HCT116 (cell line): Measurements from ENCODE around the gene PBX3. TPM values are rescaled to one million over a fixed set of nuclear protein-coding genes. Genes with fewer than 3 reads are reported as not detected.

Source experiments
- ATAC-seq: fragments of 200-7000 bp; cut with Tn5 transposase; 2 replicates; pipeline ENCODE4 v1.9.1; 2020; ENCODE audit warnings: mild to moderate bottlenecking, moderate library complexity
- BruUV-seq: library from RNA; stranded (reverse); fragments of 400-500 nt; replicated peaks from 2 replicates; lab custom pipeline; 2021; lab: Mats Ljungman, UMichigan
- CTCF ChIA-PET: fragments of 300-600 bp; sonication (Branson Sonifier 250); formaldehyde crosslinking; loops from one replicate; lab custom pipeline; 2021; ENCODE audit warnings: antibody characterized with exemption; lab: Charles Lee
- POLR2A ChIA-PET: fragments of 300-600, 350-600 bp; sonication (Branson Sonifier 250); formaldehyde crosslinking; loops from one replicate; lab custom pipeline; 2021; ENCODE audit warnings: antibody characterized with exemption; lab: Charles Lee
- RAD21 ChIA-PET, 2 experiments: fragments of 300-600 bp; sonication (Branson Sonifier 250); formaldehyde crosslinking; loops; one replicate each; lab custom pipeline; 2023; ENCODE audit warnings: low total read pairs in 2 of 2; ENCODE audit not compliant: uncharacterized antibody in 2 of 2, unreplicated experiment in 2 of 2, low non-redundant PET in 1 of 2; lab: Charles Lee
- DNase-seq: peaks from one replicate; pipeline ENCODE4 v3.0.0-alpha.2; 2010; ENCODE audit warnings: low read depth, low spot score
- H2AFZ ChIP-seq: fragments of 200-600 bp; shearing (Covaris generic), sonication (generic); 2 replicates; pipeline ENCODE4 v1.6.1; 2017; ENCODE audit warnings: low read depth, mixed run types, mixed read lengths, antibody characterized with exemption, low read length; ENCODE audit not compliant: poor library complexity, severe bottlenecking
- H3K27ac ChIP-seq: 2 replicates; pipeline ENCODE4 v1.5.1; 2012; ENCODE audit warnings: low read depth, low read length
- H3K27me3 ChIP-seq: fragments of 200-600 bp; sonication (generic); 2 replicates; pipeline ENCODE4 v1.6.1; 2016; ENCODE audit warnings: mixed run types, low read length, mixed read lengths; ENCODE audit not compliant: insufficient read depth
- H3K36me3 ChIP-seq, 2 experiments: fragments of 200-500 bp in 1 of 2; fragments of 200-600 bp in 1 of 2; sonication (Bioruptor generic) in 1 of 2; sonication (generic) in 1 of 2; 2 replicates each; pipeline versions ENCODE4 v1.5.1 to v1.6.1; 2014 to 2016; ENCODE audit warnings: low read length in 2 of 2, inconsistent platforms in 1 of 2, mixed read lengths in 1 of 2, mixed run types in 1 of 2; ENCODE audit not compliant: insufficient read depth in 2 of 2, control insufficient read depth in 1 of 2
- H3K4me1 ChIP-seq, 2 experiments: fragments of 200-600 bp in 1 of 2; sonication (generic) in 1 of 2; 2 replicates each; pipeline versions ENCODE4 v1.5.1 to v1.6.1; 2012 to 2017; ENCODE audit warnings: low read length in 2 of 2, inconsistent platforms in 1 of 2, mild to moderate bottlenecking in 1 of 2, mixed read lengths in 1 of 2, mixed run types in 1 of 2, moderate library complexity in 1 of 2; ENCODE audit not compliant: insufficient read depth in 2 of 2, control insufficient read depth in 1 of 2
- H3K4me2 ChIP-seq: fragments of 200-600 bp; sonication (generic); 2 replicates; pipeline ENCODE4 v1.6.1; 2017; ENCODE audit warnings: mixed run types, low read length, mixed read lengths
- H3K4me3 ChIP-seq, 2 experiments: fragments of 200-600 bp in 1 of 2; sonication (generic) in 1 of 2; replicated peaks in 1 of 2; 2 replicates each; pipeline ENCODE4 v1.5.1; 2011 to 2016; ENCODE audit warnings: low read length in 2 of 2, control low read depth in 1 of 2, low read depth in 1 of 2, mild to moderate bottlenecking in 1 of 2, mixed read lengths in 1 of 2, mixed run types in 1 of 2
- H3K79me2 ChIP-seq: fragments of 200-600 bp; sonication (generic); 2 replicates; pipeline ENCODE4 v1.6.1; 2017; ENCODE audit warnings: mild to moderate bottlenecking, mixed run types, low read length, moderate library complexity, mixed read lengths; ENCODE audit not compliant: insufficient read depth
- H3K9ac ChIP-seq: fragments of 200-600 bp; sonication (generic); 2 replicates; pipeline ENCODE4 v1.6.1; 2016; ENCODE audit warnings: low read length, mixed read lengths
- H3K9me2 ChIP-seq: fragments of 200-600 bp; sonication (generic), shearing (Covaris generic); 2 replicates; pipeline ENCODE4 v1.6.1; 2017; ENCODE audit warnings: mixed run types, mild to moderate bottlenecking, moderate library complexity; ENCODE audit not compliant: insufficient read depth
- H3K9me3 ChIP-seq, 2 experiments: fragments of 200-500 bp in 1 of 2; fragments of 200-600 bp in 1 of 2; sonication (Bioruptor generic) in 1 of 2; sonication (generic) in 1 of 2; 2 replicates each; pipeline ENCODE4 v1.6.1; 2014 to 2017; ENCODE audit warnings: low read length in 2 of 2, mixed read lengths in 2 of 2, inconsistent platforms in 1 of 2, low read depth in 1 of 2, mild to moderate bottlenecking in 1 of 2, mixed run types in 1 of 2, moderate library complexity in 1 of 2; ENCODE audit not compliant: control insufficient read depth in 1 of 2, insufficient read depth in 1 of 2
- H4K20me1 ChIP-seq: fragments of 200-600 bp; sonication (generic), shearing (Covaris generic); 2 replicates; pipeline ENCODE4 v1.6.1; 2017; ENCODE audit warnings: mixed run types, mild to moderate bottlenecking, moderate library complexity; ENCODE audit not compliant: insufficient read depth
- CEBPB ChIP-seq: IDR thresholded peaks from 2 replicates; pipeline ENCODE4 v1.6.1; 2012; ENCODE audit warnings: low read depth
- EGR1 ChIP-seq: IDR thresholded peaks from 2 replicates; pipeline ENCODE4 v1.6.1; 2012; ENCODE audit warnings: low read depth
- ELF1 ChIP-seq: IDR thresholded peaks from 2 replicates; pipeline ENCODE4 v1.6.1; 2012; ENCODE audit warnings: low read depth, borderline replicate concordance
- EZH2 ChIP-seq: fragments of 200-600 bp; sonication (generic); IDR thresholded peaks from 2 replicates; pipeline ENCODE4 v1.6.1; 2017; ENCODE audit warnings: antibody characterized with exemption, mixed run types
- JUND ChIP-seq: IDR thresholded peaks from 2 replicates; pipeline ENCODE4 v1.6.1; 2012
- POLR2AphosphoS5 ChIP-seq: IDR thresholded peaks from 2 replicates; pipeline ENCODE4 v1.6.1; 2011; ENCODE audit warnings: mild to moderate bottlenecking, low read depth, low read length, moderate library complexity
- RAD21 ChIP-seq: IDR thresholded peaks from 2 replicates; pipeline ENCODE4 v1.6.1; 2012; ENCODE audit warnings: low read depth, mild to moderate bottlenecking
- SIN3A ChIP-seq: IDR thresholded peaks from 2 replicates; pipeline ENCODE4 v1.6.1; 2012; ENCODE audit warnings: low read depth
- SRF ChIP-seq: IDR thresholded peaks from 2 replicates; pipeline ENCODE4 v1.6.1; 2012; ENCODE audit warnings: low read depth
- ZFX ChIP-seq: fragments of 450-650 bp; IDR thresholded peaks from 2 replicates; pipeline ENCODE4 v1.6.1; 2017
- ZNF274 ChIP-seq: fragments of 200-500 bp; sonication (Bioruptor generic); IDR thresholded peaks from 2 replicates; pipeline ENCODE4 v1.6.1; 2014; ENCODE audit warnings: mild to moderate bottlenecking, low read depth, low read length, inconsistent platforms
- intact Hi-C: fragments of 100-400 bp; cut with micrococcal nuclease; formaldehyde crosslinking; loops from 2 replicates; pipeline ENCODE4 v1.10.0; 2022
- total RNA-seq: library from RNA; stranded (reverse); gene quantifications from one replicate; pipeline ENCODE4 v1.2.1, GENCODE V29; 2021; ENCODE audit not compliant: unreplicated experiment
- TF ChIP-seq, protein P1 (sequence below): IDR thresholded peaks from 2 replicates; pipeline ENCODE4 v1.6.1; 2011; ENCODE audit warnings: mild to moderate bottlenecking, low read length, moderate library complexity; ENCODE audit not compliant: insufficient replicate concordance; ENCODE audit errors: extremely low read depth
- TF ChIP-seq, protein P2 (sequence below): IDR thresholded peaks from 2 replicates; pipeline ENCODE4 v1.6.1; 2012

PBX3 gene
- total RNA-seq, 1 experiment from 2014 or later: 13.5 TPM

DNA sequence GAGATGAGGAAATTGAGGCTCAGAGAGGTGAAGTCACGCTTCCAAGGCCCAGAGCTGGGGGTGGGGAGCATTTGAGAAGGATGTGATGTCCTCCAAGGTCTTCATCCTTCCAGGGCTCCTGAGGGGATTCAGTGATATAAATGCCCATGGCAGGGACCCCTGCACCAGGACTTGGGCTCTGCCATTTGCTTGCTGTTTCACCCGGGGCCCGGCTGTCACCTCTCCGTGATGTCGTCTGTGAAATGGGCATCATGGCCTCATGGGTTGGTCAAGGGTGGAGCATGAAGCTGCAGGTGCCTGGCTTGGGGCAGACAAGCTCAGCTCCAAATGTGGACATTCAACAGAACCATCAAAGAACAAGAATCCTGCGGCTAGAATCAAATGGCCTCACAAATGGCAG is 253.1 kb downstream of the PBX3 start:
- Histone ChIP-seq H3K79me2 (no peaks in the 10 kb centered on the region), H3K27me3 (no peaks in the 10 kb centered on the region), H3K36me3 (no peaks in the 10 kb centered on the region), H3K9ac (no peak overlapping the region)
- POLR2A ChIA-PET: no interaction called here
- CTCF ChIA-PET: no interaction called here
- TF ChIP-seq, protein P1, sequence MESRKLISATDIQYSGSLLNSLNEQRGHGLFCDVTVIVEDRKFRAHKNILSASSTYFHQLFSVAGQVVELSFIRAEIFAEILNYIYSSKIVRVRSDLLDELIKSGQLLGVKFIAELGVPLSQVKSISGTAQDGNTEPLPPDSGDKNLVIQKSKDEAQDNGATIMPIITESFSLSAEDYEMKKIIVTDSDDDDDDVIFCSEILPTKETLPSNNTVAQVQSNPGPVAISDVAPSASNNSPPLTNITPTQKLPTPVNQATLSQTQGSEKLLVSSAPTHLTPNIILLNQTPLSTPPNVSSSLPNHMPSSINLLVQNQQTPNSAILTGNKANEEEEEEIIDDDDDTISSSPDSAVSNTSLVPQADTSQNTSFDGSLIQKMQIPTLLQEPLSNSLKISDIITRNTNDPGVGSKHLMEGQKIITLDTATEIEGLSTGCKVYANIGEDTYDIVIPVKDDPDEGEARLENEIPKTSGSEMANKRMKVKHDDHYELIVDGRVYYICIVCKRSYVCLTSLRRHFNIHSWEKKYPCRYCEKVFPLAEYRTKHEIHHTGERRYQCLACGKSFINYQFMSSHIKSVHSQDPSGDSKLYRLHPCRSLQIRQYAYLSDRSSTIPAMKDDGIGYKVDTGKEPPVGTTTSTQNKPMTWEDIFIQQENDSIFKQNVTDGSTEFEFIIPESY: no peak
- TF ChIP-seq, all 23 proteins: peak for 0
- Histone ChIP-seq H3K4me3 (no peak overlapping the region), H3K9me3 (no peaks in the 10 kb centered on the region), H3K4me2 (no peak overlapping the region), H4K20me1 (no peaks in the 10 kb centered on the region), H2AFZ (no peak overlapping the region), H3K27ac (no peak overlapping the region), H3K9me2 (no peaks in the 10 kb centered on the region), H3K4me1 (no peaks in the 10 kb centered on the region)
- RAD21 ChIA-PET: no interaction called here
- no peak for DNase-seq
- no TSS peak for BruUV-seq
- intact Hi-C loops: no loop called here
- no peak for ATAC-seq

DNA sequence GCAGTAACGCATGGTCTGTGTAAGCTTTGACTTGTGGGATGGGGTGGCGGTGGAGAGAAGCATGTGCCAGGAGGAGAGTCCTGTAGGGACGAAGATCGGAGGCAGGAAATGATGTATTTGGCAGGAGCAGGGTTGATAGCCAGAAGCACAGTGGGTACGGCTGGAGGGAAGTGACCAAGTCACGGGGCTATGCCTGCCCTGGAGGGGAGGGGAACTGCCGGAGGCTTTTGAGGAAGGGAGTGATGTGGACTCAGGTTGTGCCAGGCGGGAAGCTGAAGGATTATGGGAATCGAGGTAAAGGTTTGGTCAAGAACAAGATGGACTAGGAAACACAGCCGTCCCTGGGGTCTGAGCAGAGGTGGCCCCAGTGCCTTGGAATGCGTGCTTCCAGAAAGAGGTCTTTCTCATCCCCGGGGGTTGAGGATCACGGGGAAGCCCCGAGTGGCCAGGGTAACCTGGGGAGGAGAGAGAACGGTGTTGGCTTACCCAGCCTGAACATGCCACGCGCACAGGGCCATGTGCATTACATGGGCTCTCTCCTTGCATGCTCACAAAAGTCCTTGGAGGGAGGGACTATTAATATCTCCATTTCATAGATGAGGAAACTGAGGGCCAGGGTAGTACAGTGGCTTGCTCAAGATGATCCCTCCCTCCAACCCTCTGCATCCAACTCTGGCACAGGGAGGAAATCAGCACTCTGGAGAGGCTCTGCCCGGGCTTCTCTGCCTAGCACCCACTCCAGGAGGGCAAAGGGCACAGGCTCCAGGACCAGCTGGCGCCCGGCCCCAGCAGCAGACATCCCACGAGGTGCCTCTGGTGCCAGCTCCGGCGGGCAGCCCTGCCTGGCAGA is 253.8 kb downstream of the PBX3 start:
- RAD21 ChIA-PET: no interaction called here
- TF ChIP-seq RAD21 (no peak), SIN3A (no peak), EZH2 (no peak), ELF1 (no peak), SRF (no peak), JUND (no peak), ZFX (no peak), ZNF274 (no peak), EGR1 (no peak), CEBPB (no peak), POLR2AphosphoS5 (no peak)
- TF ChIP-seq, protein P2, sequence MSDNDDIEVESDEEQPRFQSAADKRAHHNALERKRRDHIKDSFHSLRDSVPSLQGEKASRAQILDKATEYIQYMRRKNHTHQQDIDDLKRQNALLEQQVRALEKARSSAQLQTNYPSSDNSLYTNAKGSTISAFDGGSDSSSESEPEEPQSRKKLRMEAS: no peak
- TF ChIP-seq, protein P1: no peak

More for the DNA sequence above, 253.8 kb downstream of the PBX3 start:
- DNase-seq: no peak
- H3K9ac ChIP-seq: no peak overlapping the region
- H3K9me2 ChIP-seq: no peaks in the 10 kb centered on the region
- no peaks in the 10 kb centered on the region for H4K20me1 ChIP-seq
- no peaks in the 10 kb centered on the region for H3K36me3 ChIP-seq
- intact Hi-C loops: no loop called here
- no peaks in the 10 kb centered on the region for H3K27me3 ChIP-seq
- no peak for ATAC-seq
- CTCF ChIA-PET: no interaction called here
- no peaks in the 10 kb centered on the region for H3K79me2 ChIP-seq
- no peak overlapping the region for H3K4me3 ChIP-seq
- no peak overlapping the region for H2AFZ ChIP-seq
- POLR2A ChIA-PET: no interaction called here
- no peaks in the 10 kb centered on the region for H3K4me1 ChIP-seq
- H3K4me2 ChIP-seq: no peak overlapping the region
- no TSS peak for BruUV-seq
- no peak overlapping the region for H3K27ac ChIP-seq
- no peaks in the 10 kb centered on the region for H3K9me3 ChIP-seq
